H1 (cell line): ENCODE data around the gene NDRG4. TPM values are rescaled to one million over a fixed set of nuclear protein-coding genes. Genes with fewer than 3 reads are reported as not detected.
A peak's percentile ranks its signal among the peaks of the same experiment; 100 is the strongest.

Experiments used
- ATF3 ChIP-seq: IDR thresholded peaks from 2 replicates; pipeline ENCODE4 v1.6.1; 2011; ENCODE audit warnings: low read depth, mild to moderate bottlenecking, low read length; ENCODE audit not compliant: insufficient read depth
- CHD2 ChIP-seq: IDR thresholded peaks from 2 replicates; pipeline ENCODE4 v1.6.1; 2012; ENCODE audit warnings: low read length, improper control_type of control experiment
- E2F6 ChIP-seq: IDR thresholded peaks from 2 replicates; pipeline ENCODE4 v1.6.1; 2012; ENCODE audit warnings: inconsistent platforms
- EZH2 ChIP-seq: fragments of 200-600 bp; sonication (generic); IDR thresholded peaks from 2 replicates; pipeline ENCODE4 v1.7.1; 2012; ENCODE audit warnings: low read depth, mild to moderate bottlenecking, moderate library complexity, low read length, inconsistent platforms; ENCODE audit not compliant: severe bottlenecking
- HDAC2 ChIP-seq, 2 experiments: fragments of 300-600 bp in 1 of 2; sonication (generic) in 1 of 2; IDR thresholded peaks; 2 replicates each; pipeline ENCODE4 v1.6.1; 2011 to 2012; ENCODE audit warnings: low read depth in 2 of 2, low read length in 2 of 2, mild to moderate bottlenecking in 2 of 2, moderate library complexity in 2 of 2, borderline replicate concordance in 1 of 2, inconsistent platforms in 1 of 2
- JUN ChIP-seq: IDR thresholded peaks from 2 replicates; pipeline ENCODE4 v1.6.1; 2011; ENCODE audit warnings: low read depth, mild to moderate bottlenecking, improper control_type of control experiment, low read length
- KDM5A ChIP-seq: fragments of 200-600 bp; IDR thresholded peaks from 2 replicates; pipeline ENCODE4 v1.7.1; 2012; ENCODE audit warnings: mild to moderate bottlenecking, low read length, inconsistent platforms, mixed read lengths
- MAX ChIP-seq: IDR thresholded peaks from 2 replicates; pipeline ENCODE4 v1.6.1; 2012; ENCODE audit warnings: inconsistent platforms
- NRF1 ChIP-seq: IDR thresholded peaks from 2 replicates; pipeline ENCODE4 v1.6.1; 2011; ENCODE audit warnings: mild to moderate bottlenecking, low read depth, low read length, improper control_type of control experiment
- POLR2A ChIP-seq, 2 experiments: IDR thresholded peaks; 1 replicate in 1 of 2; 2 replicates in 1 of 2; pipeline ENCODE4 v1.6.1; 2011; ENCODE audit warnings: low read depth in 2 of 2, low read length in 2 of 2, mild to moderate bottlenecking in 2 of 2; ENCODE audit errors: control extremely low read depth in 1 of 2
- POLR2AphosphoS5 ChIP-seq: IDR thresholded peaks from 2 replicates; pipeline ENCODE4 v1.6.1; 2011; ENCODE audit warnings: low read depth, low read length
- RAD21 ChIP-seq, 2 experiments: IDR thresholded peaks in 1 of 2; conservative IDR thresholded peaks in 1 of 2; 2 replicates each; pipeline ENCODE4 v1.6.1; 2011; ENCODE audit warnings: low read depth in 2 of 2, low read length in 2 of 2, improper control_type of control experiment in 1 of 2, inconsistent platforms in 1 of 2, mild to moderate bottlenecking in 1 of 2, moderate library complexity in 1 of 2
- RNF2 ChIP-seq: fragments of 200-900, 300-1000 bp; sonication (generic); IDR thresholded peaks from 2 replicates; pipeline ENCODE4 v1.7.1; 2016; ENCODE audit warnings: borderline replicate concordance, low read depth, mild to moderate bottlenecking, antibody characterized with exemption, low read length; ENCODE audit not compliant: poor library complexity, severe bottlenecking; ENCODE audit errors: missing control alignments
- TCF12 ChIP-seq: IDR thresholded peaks from 2 replicates; pipeline ENCODE4 v1.6.1; 2011; ENCODE audit warnings: low read depth, mild to moderate bottlenecking, low read length
- USF2 ChIP-seq: IDR thresholded peaks from 2 replicates; pipeline ENCODE4 v1.6.1; 2011; ENCODE audit warnings: low read length, improper control_type of control experiment
- polyA plus RNA-seq, 7 experiments: library from polyadenylated mRNA; depleted of rRNA in 3 of 7; stranded (reverse) in 5 of 7; unstranded in 2 of 7; fragments of >200 nt in 5 of 7; fragments of 200-250 nt in 2 of 7; gene quantifications; 1 replicate in 5 of 7; 2 replicates in 1 of 7; 4 replicates in 1 of 7; pipeline versions ENCODE4 v1.2.1 to v1.2.3, GENCODE V29; 2011 to 2013; ENCODE audit warnings: missing spikeins in 2 of 7, mixed read lengths in 2 of 7
- total RNA-seq: library from RNA; stranded (reverse); fragmentation: NEBNext Ultra II Directional; extraction: Animal tissue kit (Norgen Biotek cat#: 25700); gene quantifications from 2 replicates; pipeline ENCODE4 v1.2.1, GENCODE V29; 2021

The NDRG4 gene
- total and polyA plus RNA-seq, 2 of the 8 experiments (the other 6 are each of a cell fraction or from before 2014, with no cell fraction given) = 20.8 to 30.9 TPM

GRCh38 chr16:58511933-58512815, 12.2 kb downstream of the NDRG4 start (continued):
- TF ChIP-seq TCF12 (peak; percentile 92), POLR2AphosphoS5 (peak; percentile 40; the same call in 1 of the 2 replicates), NRF1 (no peak), JUN (no peak), EZH2 (no peak), E2F6 (0 out of 2 replicates have a peak, but pooled peaks have one; percentile 23), RAD21 (IDR thresholded peaks at IDR 0.05 in 1 of 2, conservative IDR thresholded peaks at IDR 0.05 in 1 of 2; ENCODE audit: low read depth in 2 of 2, low read length in 2 of 2) (peak; percentile 59 to 70), USF2 (peak; percentile 62), ATF3 (peak; percentile 50; the same call in 1 of the 2 replicates), HDAC2 (IDR thresholded peaks at IDR 0.05; ENCODE audit: borderline replicate concordance in 1 of 2, low read depth in 2 of 2, low read length in 2 of 2) (0 out of 4 replicates have a peak, but pooled peaks of 1 of the 2 experiments have one; percentile 65), MAX (peak; percentile 91), KDM5A (no peak), RNF2 (no peak), CHD2 (peak; percentile 56; the same call in 1 of the 2 replicates), POLR2A (IDR thresholded peaks at IDR 0.05; ENCODE audit: control extremely low read depth in 1 of 2, low read depth in 2 of 2, low read length in 2 of 2) (peak in 1 of 2 experiments; percentile 47; a peak in 1 of 3 replicates)
